RPMI7951 (cell line): ENCODE measurements around the gene TMUB2. TPM values are rescaled to one million over a fixed set of nuclear protein-coding genes. Genes with fewer than 3 reads are reported as not detected.
"Not testable (repeated sequence)": the region's sequence is repeated elsewhere in the genome, so short reads cannot be mapped to it uniquely, and the experiment has no call there.

Experiments
- DNase-seq: peaks from one replicate; pipeline ENCODE4 v3.0.0-alpha.2; 2012; ENCODE audit warnings: low read depth
- total RNA-seq: library from RNA; depleted of rRNA; stranded (reverse); fragments of >200 nt; shearing (Covaris generic); gene quantifications from 2 replicates; pipeline ENCODE4 v1.2.3, GENCODE V29; 2014; rRNA removed

TMUB2 gene
- total RNA-seq, 1 experiment from 2014 or later = 25.0 TPM

DNA sequence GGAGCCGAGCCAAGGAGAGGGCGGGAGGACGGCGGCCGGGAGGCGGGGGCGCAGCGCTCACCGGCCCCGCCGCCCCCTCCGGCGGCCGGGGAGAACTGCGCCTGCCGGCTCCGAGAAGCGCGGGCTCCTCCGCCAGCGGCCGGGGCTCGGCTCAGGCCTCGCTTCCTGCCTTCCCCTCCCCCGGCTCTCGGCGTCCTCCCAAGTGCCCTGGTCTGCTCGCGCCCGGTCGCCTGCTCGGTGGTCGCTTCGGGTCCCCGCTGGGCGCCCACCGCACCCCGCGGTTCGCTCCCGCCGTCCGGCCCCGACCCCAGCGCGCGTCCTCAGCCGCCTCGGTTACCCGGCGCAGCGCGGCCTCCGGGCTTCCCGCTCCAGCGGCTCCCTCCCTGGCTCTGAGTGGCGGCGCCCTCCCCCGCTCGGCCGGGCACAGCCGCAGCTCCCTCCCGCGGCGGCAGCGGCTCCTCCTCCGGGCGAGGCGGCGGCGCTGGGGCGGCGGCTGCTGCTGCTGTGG lies 32.4 kb downstream of the TMUB2 start:
- DNase-seq = peak; percentile 61

DNA sequence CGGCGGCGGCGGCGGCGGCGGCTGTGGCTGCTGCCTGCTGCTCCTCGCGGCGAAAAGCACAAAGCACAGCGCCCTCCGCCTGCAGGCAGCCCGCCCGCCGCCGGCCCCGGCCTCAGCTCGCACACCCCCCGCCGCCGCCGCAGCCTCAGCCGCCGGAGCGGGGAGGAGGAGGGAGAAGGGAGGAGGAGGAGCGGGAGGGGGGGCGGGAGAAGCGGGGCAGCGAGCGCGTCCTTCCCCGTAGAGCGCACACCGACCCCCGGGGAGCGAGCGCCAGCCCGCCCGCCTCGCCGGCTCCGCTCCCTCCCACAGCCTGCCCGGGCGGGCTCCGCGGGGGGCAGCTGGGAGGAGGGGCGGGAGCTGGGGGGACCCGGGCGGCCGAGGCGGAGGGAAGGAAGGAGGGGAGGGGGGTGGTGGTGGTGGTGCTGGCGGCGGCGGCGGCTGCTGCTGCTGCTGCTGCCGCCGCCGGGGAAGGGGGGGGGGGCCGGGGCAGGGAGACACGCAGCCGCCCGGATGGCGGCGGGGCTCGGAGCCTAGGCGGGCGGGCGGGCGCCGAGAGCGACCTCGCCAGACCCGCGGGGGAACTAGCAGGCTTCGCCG lies 32.9 kb downstream of the TMUB2 start, which contains the start of gene UBTF:
TSS of gene UBTF (minus strand) at position 60 of the 597 bp plus-strand sequence. CDS start 1,446 bp downstream, outside the sequence.
- peak; percentile 58 for DNase-seq

GRCh38 chr17:44220213-44221083 lies 33.7 kb downstream of the TMUB2 start:
- DNase-seq = peak; percentile 50

DNA sequence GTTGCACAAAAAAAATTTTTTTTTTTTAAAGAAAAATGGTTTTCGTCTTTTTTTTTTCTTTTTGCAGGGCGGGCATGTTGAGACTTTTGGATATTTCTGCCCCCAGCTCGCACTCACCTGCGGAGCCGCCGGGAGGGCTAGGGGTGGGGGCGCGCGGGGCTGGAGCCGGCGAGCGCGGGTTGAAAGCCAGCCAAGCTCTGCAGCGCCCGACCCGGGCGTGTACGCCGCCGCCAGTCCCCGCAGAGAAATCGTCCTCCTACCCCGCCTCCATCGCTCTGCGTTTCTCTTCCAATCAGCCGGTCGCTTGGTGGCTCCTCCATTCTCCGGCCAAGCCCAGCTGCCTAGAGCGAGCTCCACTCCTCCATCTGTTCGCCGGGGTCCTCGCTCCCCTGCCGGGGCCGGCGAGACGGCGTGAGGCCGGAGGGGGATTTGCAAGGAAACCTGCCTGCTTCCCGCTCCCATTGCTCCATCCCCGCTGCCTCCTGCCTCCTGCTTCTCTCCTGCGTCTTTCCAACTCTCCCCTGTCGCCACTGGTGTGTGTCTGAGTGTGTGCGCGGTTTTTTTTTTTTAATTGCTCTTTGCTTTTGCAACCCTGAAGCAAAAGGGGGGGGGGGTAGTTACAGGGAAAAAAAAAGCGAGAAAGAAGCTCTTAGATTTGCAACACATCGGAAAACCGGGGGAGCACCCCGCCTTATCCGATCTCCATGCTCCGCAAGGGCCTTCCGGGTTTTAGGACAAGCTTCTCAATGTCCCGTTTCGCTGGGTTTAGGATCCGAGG lies 34.5 kb downstream of the TMUB2 start:
- peak; percentile 82 for DNase-seq

- DNase-seq = no peak
Measured at GRCh38 chr17:44221862-44222111, 35.0 kb downstream of the TMUB2 start.

DNA sequence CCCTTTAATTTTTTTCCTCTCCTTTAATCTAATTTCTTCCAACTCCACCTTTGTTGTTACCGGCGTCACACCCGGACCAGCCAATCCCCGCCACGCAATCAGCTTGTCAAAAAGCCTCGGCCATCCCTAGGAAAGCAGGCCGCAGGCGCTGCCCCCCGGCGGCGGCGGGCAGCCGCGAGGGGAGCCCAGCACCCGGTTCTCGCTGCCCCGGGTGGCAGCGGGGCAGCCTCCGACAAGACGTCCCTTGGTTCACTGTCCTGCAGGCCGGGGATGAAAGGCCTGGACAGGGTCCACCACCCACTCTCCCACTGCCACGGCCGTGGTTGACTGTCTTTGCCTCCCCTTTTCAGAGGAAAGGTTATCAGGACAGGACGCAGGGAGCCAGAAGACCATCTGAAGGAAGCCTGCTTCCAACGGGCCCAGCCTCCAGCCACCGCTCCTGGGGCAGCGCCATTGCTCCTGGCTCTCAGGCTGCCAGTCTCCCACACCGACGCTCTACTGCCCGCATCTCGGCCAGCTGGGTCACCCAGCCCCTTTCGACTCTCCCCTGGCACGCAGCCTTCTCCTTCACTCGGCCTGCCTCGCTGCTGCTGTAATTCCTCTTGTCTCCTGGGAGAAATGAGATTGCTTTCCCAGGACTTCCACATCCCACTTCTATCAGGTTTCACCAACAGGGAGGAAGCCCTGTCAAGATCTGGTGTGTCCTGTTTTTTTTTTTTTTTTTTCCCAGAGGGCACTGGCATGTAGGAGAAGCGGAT lies 35.5 kb downstream of the TMUB2 start:
- peak; percentile 78 for DNase-seq

DNA sequence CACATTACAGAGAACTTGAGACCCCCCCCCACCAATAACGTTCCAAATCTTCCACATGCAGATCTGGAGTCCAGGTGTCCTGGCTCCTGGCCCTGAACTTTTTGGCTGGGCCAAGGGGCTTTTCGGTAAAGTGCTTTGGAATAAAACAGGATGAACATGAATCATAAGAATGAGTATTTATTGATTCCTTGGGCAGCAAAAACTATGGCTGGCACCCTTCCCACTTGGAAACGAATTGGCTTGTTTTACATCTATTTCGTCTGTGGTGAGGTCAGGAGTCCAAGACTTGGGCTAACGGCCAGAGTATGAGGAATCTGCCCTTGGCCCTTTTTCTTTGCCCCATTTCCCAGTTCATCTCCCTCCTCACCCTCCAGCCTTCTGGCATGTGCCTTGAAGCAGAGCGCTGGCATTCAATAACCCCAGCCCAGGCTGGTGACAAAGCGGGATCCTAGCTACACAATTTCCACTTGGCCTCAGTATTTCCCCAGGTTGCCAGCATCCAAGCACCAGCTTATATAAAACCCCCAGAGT lies 36.8 kb downstream of the TMUB2 start:
- DNase-seq = peak; percentile 60

DNA sequence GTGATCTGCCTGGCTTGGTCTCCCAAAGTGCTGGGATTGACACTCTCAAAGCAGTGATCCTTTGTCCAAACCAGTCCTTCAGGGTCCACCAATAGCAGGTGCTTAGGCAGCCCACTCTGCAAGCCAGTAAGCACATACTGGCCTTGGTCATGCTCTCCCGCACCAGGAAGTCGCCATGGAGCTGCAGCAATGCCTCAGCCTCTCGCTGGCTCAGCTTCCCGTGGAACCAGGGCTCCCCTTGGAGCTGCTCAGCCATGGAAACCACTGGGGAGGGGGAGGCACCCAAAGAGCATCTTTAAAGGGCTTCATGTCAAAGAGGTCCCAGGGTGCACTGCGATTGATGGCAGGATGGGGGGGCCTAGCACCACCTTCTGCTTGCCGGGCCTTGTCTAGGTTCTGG lies 42.3 kb downstream of the TMUB2 start:
- DNase-seq = no peak

GRCh38 chr17:44230140-44230539 lies 43.4 kb downstream of the TMUB2 start:
- no peak for DNase-seq

DNA sequence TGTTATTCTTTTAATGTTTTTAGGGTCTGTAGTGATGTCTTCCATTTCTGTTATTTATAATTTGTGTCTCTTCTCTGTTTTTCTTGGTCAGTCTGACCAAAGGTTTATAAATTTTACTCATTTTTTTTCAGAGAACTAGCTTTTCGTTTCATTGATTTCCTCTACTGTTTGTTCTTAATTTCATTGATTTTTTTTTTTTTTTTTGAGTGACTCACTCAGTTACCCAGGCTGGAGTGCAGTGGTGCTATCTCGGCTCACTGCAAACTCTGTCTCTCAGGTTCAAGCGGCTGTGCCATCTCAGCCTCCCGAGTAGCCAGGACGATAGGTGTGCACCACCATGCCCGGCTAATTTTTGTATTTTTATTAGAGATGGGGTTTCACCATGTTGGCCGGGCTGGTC lies 45.3 kb downstream of the TMUB2 start:
- DNase-seq = no peak

GRCh38 chr17:44233582-44233981 lies 46.8 kb downstream of the TMUB2 start:
- no peak for DNase-seq

DNA sequence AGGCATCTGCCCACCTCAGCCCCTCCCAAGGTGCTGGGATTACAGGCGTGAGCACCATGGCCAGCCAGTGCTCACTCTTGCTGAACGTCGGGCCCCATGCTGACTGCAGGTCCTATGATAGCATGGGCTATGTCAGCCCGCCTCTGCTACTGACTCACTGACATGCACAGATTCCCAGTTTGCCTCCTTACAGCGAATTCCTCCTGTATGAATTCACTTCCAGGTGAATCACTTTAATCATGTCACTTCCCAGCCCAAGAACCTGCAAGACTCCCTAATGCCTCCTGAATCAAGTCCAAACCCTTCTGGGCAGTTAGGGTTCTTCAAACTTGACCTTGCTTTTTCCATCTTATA lies 48.8 kb downstream of the TMUB2 start:
- peak; percentile 8 for DNase-seq

- DNase-seq = no peak
Measured at GRCh38 chr17:44236444-44236991, 49.7 kb downstream of the TMUB2 start.

DNA sequence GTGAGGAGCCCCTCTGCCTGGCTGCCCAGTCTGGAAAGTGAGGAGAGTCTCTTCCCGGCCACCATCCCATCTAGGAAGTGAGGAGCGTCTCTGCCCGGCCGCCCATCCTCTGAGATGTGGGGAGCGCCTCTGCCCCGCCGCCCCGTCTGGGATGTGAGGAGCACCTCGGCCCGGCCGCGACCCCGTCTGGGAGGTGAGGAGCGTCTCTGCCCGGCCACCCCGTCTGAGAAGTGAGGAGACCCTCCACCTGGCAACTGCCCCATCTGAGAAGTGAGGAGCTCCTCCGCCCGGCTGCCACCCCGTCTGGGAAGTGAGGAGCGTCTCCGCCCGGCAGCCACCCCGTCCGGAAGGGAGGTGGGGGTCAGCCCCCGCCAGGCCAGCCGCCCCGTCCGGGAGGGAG lies 51.1 kb downstream of the TMUB2 start:
- DNase-seq = not testable (repeated sequence)

DNA sequence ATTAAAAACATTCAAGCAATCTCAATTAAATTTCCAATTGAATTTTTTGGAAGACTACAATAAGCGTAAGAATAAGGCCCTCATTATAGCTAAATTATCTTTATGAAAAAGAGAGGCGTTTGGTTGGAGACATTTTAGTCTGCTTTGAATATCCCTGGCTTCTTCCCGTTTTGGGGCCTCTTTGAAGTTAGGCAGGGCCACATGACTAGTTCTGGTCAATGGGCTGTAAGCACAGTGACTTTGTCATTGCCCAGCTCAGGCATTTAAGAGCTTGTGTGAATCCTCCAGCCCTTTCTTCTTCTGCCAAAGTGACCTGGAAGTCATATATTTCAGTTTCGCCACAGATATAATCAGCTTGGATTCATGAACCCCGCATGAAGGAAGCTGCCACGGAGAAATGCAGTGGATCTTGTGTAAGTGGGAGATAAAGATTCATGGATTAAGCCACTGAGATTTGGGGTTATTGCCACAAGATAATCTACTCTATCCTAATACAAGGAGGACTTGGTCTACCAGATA lies 54.4 kb downstream of the TMUB2 start:
- DNase-seq = no peak

Other genes starting within 250 kb of the TMUB2 start
- gene PPY, start 244.5 kb upstream of the TMUB2 start, total RNA-seq = not detected in 2 replicates
- not detected in 2 replicates for gene PYY, start 233.0 kb upstream of the TMUB2 start, total RNA-seq
- 1.8 and 3.3 TPM in 2 replicates for gene NAGS, start 182.3 kb upstream of the TMUB2 start, total RNA-seq
- gene TMEM101, start 172.0 kb upstream of the TMUB2 start, total RNA-seq = 46.8 and 48.3 TPM in 2 replicates
- 29.2 and 30.9 TPM in 2 replicates for gene LSM12, start 120.3 kb upstream of the TMUB2 start, total RNA-seq
- gene G6PC3, start 116.2 kb upstream of the TMUB2 start, total RNA-seq = 18.2 and 22.9 TPM in 2 replicates
- 14.3 and 19.9 TPM in 2 replicates for gene HDAC5, start 63.3 kb upstream of the TMUB2 start, total RNA-seq
- gene HROB, start 45.0 kb upstream of the TMUB2 start, total RNA-seq = 7.3 and 9.9 TPM in 2 replicates
- not detected in 2 replicates for gene ASB16, start 16.3 kb upstream of the TMUB2 start, total RNA-seq
- gene ATXN7L3, start 12.9 kb downstream of the TMUB2 start, total RNA-seq = 19.5 and 27.1 TPM in 2 replicates
- gene UBTF, start 32.7 kb downstream of the TMUB2 start, total RNA-seq = 40.4 and 41.1 TPM in 2 replicates
- gene SLC4A1, start 81.2 kb downstream of the TMUB2 start, total RNA-seq = not detected in 2 replicates
- gene RUNDC3A, start 121.6 kb downstream of the TMUB2 start, total RNA-seq = 0.12 TPM in 1 of 2 replicates, not detected in the other
- 85.1 and 87.4 TPM in 2 replicates for gene SLC25A39, start 137.9 kb downstream of the TMUB2 start, total RNA-seq
- gene GRN, start 158.3 kb downstream of the TMUB2 start, total RNA-seq = 156 and 202 TPM in 2 replicates
- 1.1 and 1.9 TPM in 2 replicates for gene FAM171A2, start 176.9 kb downstream of the TMUB2 start, total RNA-seq
- 0.36 and 0.68 TPM in 2 replicates for gene ITGA2B, start 202.7 kb downstream of the TMUB2 start, total RNA-seq